K562 (cell line): ENCODE results near the gene LPIN1. TPM values are rescaled to one million over a fixed set of nuclear protein-coding genes. Genes with fewer than 3 reads are reported as not detected.

Experiments used
- ATAC-seq: fragments of 200-7000 bp; cut with Tn5 transposase; 3 replicates; pipeline ENCODE4 v1.9.1; 2020; ENCODE audit warnings: moderate library complexity
- BruUV-seq: library from RNA; stranded (reverse); fragments of 400-500 nt; replicated peaks from 2 replicates; lab custom pipeline; 2021; lab: Mats Ljungman, UMichigan
- CTCF ChIA-PET: fragments of 300-600 bp; formaldehyde crosslinking; extraction: SDS; loops from one replicate; lab custom pipeline; 2021; ENCODE audit warnings: low intra/inter-chr PET ratio; lab: Yijun Ruan, JAX
- POLR2A ChIA-PET: fragments of 300-600, 350-650 bp; sonication (Branson Sonifier 250); formaldehyde crosslinking; extraction: SDS; loops from one replicate; lab custom pipeline; 2021; ENCODE audit warnings: antibody characterized with exemption, inconsistent platforms; lab: Yijun Ruan, JAX
- DNase-seq, 4 experiments: peaks; one replicate each; pipeline versions ENCODE4 v3.0.0 to v3.0.0-alpha.2; 2011 to 2018; ENCODE audit warnings: low spot score in 3 of 4, mixed read lengths in 3 of 4; ENCODE audit errors: extremely low read depth in 1 of 4
- FAIRE-seq: peaks from 2 replicates; lab custom pipeline; 2011; peaks lifted over from hg19 to GRCh38; lab: Jason Lieb, UNC
- H2AFZ ChIP-seq: 2 replicates; pipeline ENCODE4 v1.6.0; 2011; ENCODE audit warnings: low read depth, low read length, control low read depth, inconsistent platforms
- H3K27ac ChIP-seq: fragments of 200-600 bp; 3 replicates; pipeline ENCODE4 v1.8.0; 2011; ENCODE audit warnings: low read depth, mild to moderate bottlenecking, control low read depth, inconsistent platforms, low read length, moderate library complexity, mixed read lengths; ENCODE audit errors: extremely low read depth
- H3K27me3 ChIP-seq, 2 experiments: fragments of 300-600 bp in 1 of 2; 2 replicates in 1 of 2; 3 replicates in 1 of 2; pipeline versions ENCODE4 v1.6.0 to v1.8.0; 2011; ENCODE audit warnings: inconsistent platforms in 2 of 2, low read length in 2 of 2, mild to moderate bottlenecking in 1 of 2, mixed read lengths in 1 of 2, moderate library complexity in 1 of 2; ENCODE audit not compliant: control insufficient read depth in 2 of 2, insufficient read depth in 2 of 2
- H3K36me3 ChIP-seq: fragments of 300-600 bp; 3 replicates; pipeline ENCODE4 v1.8.0; 2011; ENCODE audit warnings: mild to moderate bottlenecking, low read length, inconsistent platforms; ENCODE audit not compliant: control insufficient read depth, insufficient read depth
- H3K4me1 ChIP-seq, 2 experiments: fragments of 200-600 bp in 1 of 2; replicated peaks in 1 of 2; 2 replicates in 1 of 2; 3 replicates in 1 of 2; pipeline versions ENCODE4 v1.5.1 to v1.8.0; 2011; ENCODE audit warnings: inconsistent platforms in 2 of 2, low read length in 2 of 2, mild to moderate bottlenecking in 1 of 2, mixed read lengths in 1 of 2, moderate library complexity in 1 of 2; ENCODE audit not compliant: control insufficient read depth in 2 of 2, insufficient read depth in 2 of 2
- H3K4me2 ChIP-seq: 2 replicates; pipeline ENCODE4 v1.6.1; 2011; ENCODE audit warnings: low read length, control low read depth, inconsistent platforms, mixed read lengths; ENCODE audit not compliant: insufficient read depth
- H3K4me3 ChIP-seq: fragments of 200-600 bp; sonication (generic), shearing (Covaris generic); 2 replicates; pipeline ENCODE4 v1.5.1; 2016; ENCODE audit warnings: control low read depth, inconsistent platforms
- H3K79me2 ChIP-seq: fragments of 200-600 bp; 3 replicates; pipeline ENCODE4 v1.8.0; 2011; ENCODE audit warnings: low read length, inconsistent platforms; ENCODE audit not compliant: control insufficient read depth, insufficient read depth
- H3K9ac ChIP-seq, 2 experiments: 2 replicates each; pipeline versions ENCODE4 v1.6.0 to v1.6.1; 2011; ENCODE audit warnings: low read depth in 2 of 2, low read length in 2 of 2, control low read depth in 1 of 2, inconsistent platforms in 1 of 2, mild to moderate bottlenecking in 1 of 2, mixed read lengths in 1 of 2; ENCODE audit not compliant: insufficient read depth in 1 of 2
- H3K9me1 ChIP-seq: one replicate; pipeline ENCODE4 v1.6.0; 2011; ENCODE audit warnings: inconsistent platforms, mild to moderate bottlenecking, low read length, moderate library complexity; ENCODE audit not compliant: control insufficient read depth, insufficient read depth
- H3K9me3 ChIP-seq: replicated peaks from 2 replicates; pipeline ENCODE4 v1.5.1; 2011; ENCODE audit warnings: low read depth, low read length, inconsistent platforms; ENCODE audit not compliant: control insufficient read depth, insufficient read depth
- H4K20me1 ChIP-seq: replicated peaks from 2 replicates; pipeline ENCODE4 v1.6.1; 2011; ENCODE audit warnings: low read length, inconsistent platforms, mixed read lengths; ENCODE audit not compliant: control insufficient read depth, insufficient read depth
- C11orf30 ChIP-seq: fragments of 450-650 bp; IDR thresholded peaks from 2 replicates; pipeline ENCODE4 v1.6.1; 2016; ENCODE audit warnings: low read depth, mild to moderate bottlenecking
- CC2D1A ChIP-seq: fragments of 450-650 bp; IDR thresholded peaks from 2 replicates; pipeline ENCODE4 v1.6.1; 2017; ENCODE audit warnings: mild to moderate bottlenecking
- EGR1 ChIP-seq: fragments of 450-650 bp; conservative IDR thresholded peaks from 2 replicates; pipeline ENCODE4 v1.6.1; 2017; ENCODE audit warnings: mild to moderate bottlenecking
- FOXK2 ChIP-seq, 2 experiments: fragments of 450-650 bp; IDR thresholded peaks in 1 of 2; conservative IDR thresholded peaks in 1 of 2; 2 replicates each; pipeline ENCODE4 v1.6.1; 2016; ENCODE audit warnings: low read depth in 2 of 2, mild to moderate bottlenecking in 1 of 2
- MAFG ChIP-seq: fragments of 450-650 bp; conservative IDR thresholded peaks from 2 replicates; pipeline ENCODE4 v1.6.1; 2016; ENCODE audit warnings: missing genetic modification characterization, missing compliant biosample characterization
- MEF2A ChIP-seq: IDR thresholded peaks from 2 replicates; pipeline ENCODE4 v1.6.1; 2011; ENCODE audit warnings: low read depth, mild to moderate bottlenecking, low read length, moderate library complexity; ENCODE audit not compliant: control insufficient read depth
- NR3C1 ChIP-seq: sonication (generic); formaldehyde crosslinking; IDR thresholded peaks from 2 replicates; pipeline ENCODE4 v1.8.1; 2022; ENCODE audit warnings: missing genetic modification reagents
- POLR2B ChIP-seq: fragments of 450-650 bp; IDR thresholded peaks from 2 replicates; pipeline ENCODE4 v1.6.1; 2018; ENCODE audit warnings: low read depth; ENCODE audit not compliant: partially characterized antibody
- POLR3A ChIP-seq: IDR thresholded peaks from 2 replicates; pipeline ENCODE4 v1.6.1; 2011; ENCODE audit warnings: borderline replicate concordance, mild to moderate bottlenecking, moderate library complexity; ENCODE audit not compliant: insufficient read length, insufficient read depth; ENCODE audit errors: extremely low read depth
- RBM25 ChIP-seq: fragments of 200-400 bp; formaldehyde crosslinking; IDR thresholded peaks from 2 replicates; pipeline ENCODE4 v1.6.1; 2018; ENCODE audit warnings: low read length, low read depth, moderate library complexity; ENCODE audit not compliant: severe bottlenecking
- SRSF9 ChIP-seq: fragments of 200-400 bp; formaldehyde crosslinking; IDR thresholded peaks from 2 replicates; pipeline ENCODE4 v1.6.1; 2017; ENCODE audit warnings: low read depth, low read length, borderline replicate concordance
- TFAM ChIP-seq: fragments of 250-450 bp; sonication (Bioruptor Pico); conservative IDR thresholded peaks from 2 replicates; pipeline ENCODE4 v1.5.0; 2021; ENCODE audit warnings: mild to moderate bottlenecking, moderate library complexity
- ZC3H4 ChIP-seq: sonication (generic); formaldehyde crosslinking; IDR thresholded peaks from 2 replicates; pipeline ENCODE4 v1.9.0; 2021; ENCODE audit warnings: missing genetic modification reagents, borderline replicate concordance
- ZNF592 ChIP-seq: fragments of 450-650 bp; IDR thresholded peaks from 2 replicates; pipeline ENCODE4 v1.6.1; 2017; ENCODE audit warnings: antibody characterized with exemption, mild to moderate bottlenecking
- ZNF778 ChIP-seq: fragments of 450-650 bp; formaldehyde crosslinking; IDR thresholded peaks from 2 replicates; pipeline ENCODE4 v1.4.0; 2020; ENCODE audit warnings: mild to moderate bottlenecking, moderate library complexity
- WGBS: fragments of 100-300 bp; shearing (Covaris generic); methylation state at CpG from one replicate; pipeline ENCODE4 v1.1.6; 2016; ENCODE audit warnings: low coverage, mixed read lengths; ENCODE audit not compliant: insufficient coverage; ENCODE audit errors: missing lambda C conversion rate; 5-methylcytosine and 5-hydroxymethylcytosine counted together
- in situ Hi-C: fragments of 300-500 bp; cut with MboI; formaldehyde crosslinking; loops from 4 replicates; pipeline ENCODE4 v1.15.0; 2018; ENCODE audit warnings: inconsistent platforms, mixed read lengths
- intact Hi-C: fragments of 100-400 bp; cut with micrococcal nuclease; formaldehyde crosslinking; loops from 2 replicates; pipeline ENCODE4 v1.14.2; 2022
- polyA plus RNA-seq, 8 experiments: library from polyadenylated mRNA; depleted of rRNA in 4 of 8; stranded (reverse) in 5 of 8; unstranded in 3 of 8; fragments of >200 nt; fragmentation: Nextera tagmentation in 2 of 8; fragmentation: Illumina TruSeq in 1 of 8; extraction: Ambion mirVana in 2 of 8; extraction: Trizol in 1 of 8; gene quantifications; 2 replicates each; pipeline versions ENCODE4 v1.2.1 to v1.2.3, GENCODE V29; 2011 to 2014; ENCODE audit warnings: inconsistent platforms in 1 of 8, missing spikeins in 1 of 8
- total RNA-seq, 7 experiments: library from RNA; depleted of rRNA in 6 of 7; stranded (reverse); fragments of >200 nt in 6 of 7; fragmentation: Illumina TruSeq in 2 of 7; extraction: Trizol in 2 of 7; gene quantifications; 2 replicates each; pipeline versions ENCODE4 v1.2.1 to v1.2.3, GENCODE V29; 2011 to 2021; ENCODE audit warnings: low replicate concordance in 1 of 7
- TF ChIP-seq, protein P1 (sequence below): sonication (generic); formaldehyde crosslinking; IDR thresholded peaks from 2 replicates; pipeline ENCODE4 v1.8.1; 2023; ENCODE audit warnings: mild to moderate bottlenecking, missing genetic modification reagents

LPIN1 gene
- total and polyA plus RNA-seq, 9 of the 15 experiments (the other 6 are each of a cell fraction or from before 2014, with no cell fraction given), result 9.2 to 84.0 (median 27.8) TPM

- H3K4me3 ChIP-seq, result no peak overlapping the region
- peak overlapping the region; percentile 78 for H2AFZ ChIP-seq
- no peaks in the 10 kb centered on the region for H4K20me1 ChIP-seq
- no peaks in the 10 kb centered on the region for H3K9me1 ChIP-seq
- in situ Hi-C loops, result no loop called here
- H3K27ac ChIP-seq, result no peak overlapping the region
- ChIA-PET CTCF (no interaction called here), POLR2A (interaction anchor here (0.9 kb wide), 1 partner anchor 29 kb away, joined by 3 read pairs; no protein-coding TSS in a partner anchor)
- ATAC-seq (no peak), FAIRE-seq (no peak), DNase-seq (peak in 1 of 4 experiments; percentile 41)
- intact Hi-C loops, result no loop called here
- H3K9me3 ChIP-seq, result no peaks in the 10 kb centered on the region
- H3K4me1 ChIP-seq, result peaks cover 0 to 44% of the 10 kb centered on the region in 2 experiments
- no peaks in the 10 kb centered on the region for H3K27me3 ChIP-seq
- H3K4me2 ChIP-seq, result peak overlapping the region; percentile 23
- H3K9ac ChIP-seq, result no peak overlapping the region
- no peaks in the 10 kb centered on the region for H3K79me2 ChIP-seq
- 29% methylated on average over 5 of the region's 5 CpGs for WGBS
- BruUV-seq, result no TSS peak
- H3K36me3 ChIP-seq, result no peaks in the 10 kb centered on the region
- no peak for TF ChIP-seq MEF2A
- TF ChIP-seq CC2D1A, result no peak
- 0 out of 2 replicates have a peak, but pooled peaks have one; percentile 48 for TF ChIP-seq C11orf30
- no peak for TF ChIP-seq EGR1
- no peak for TF ChIP-seq TFAM
- no peak for TF ChIP-seq ZNF778
- TF ChIP-seq RBM25, result peak; percentile 77
- TF ChIP-seq POLR3A, result no peak
- no peak; the same call in 1 of the 2 replicates for TF ChIP-seq MAFG
- no peak for TF ChIP-seq SRSF9
- TF ChIP-seq NR3C1, result no peak
- no peak for TF ChIP-seq POLR2B
- TF ChIP-seq ZNF592, result no peak
- no peak for TF ChIP-seq ZC3H4
- TF ChIP-seq, protein P1, sequence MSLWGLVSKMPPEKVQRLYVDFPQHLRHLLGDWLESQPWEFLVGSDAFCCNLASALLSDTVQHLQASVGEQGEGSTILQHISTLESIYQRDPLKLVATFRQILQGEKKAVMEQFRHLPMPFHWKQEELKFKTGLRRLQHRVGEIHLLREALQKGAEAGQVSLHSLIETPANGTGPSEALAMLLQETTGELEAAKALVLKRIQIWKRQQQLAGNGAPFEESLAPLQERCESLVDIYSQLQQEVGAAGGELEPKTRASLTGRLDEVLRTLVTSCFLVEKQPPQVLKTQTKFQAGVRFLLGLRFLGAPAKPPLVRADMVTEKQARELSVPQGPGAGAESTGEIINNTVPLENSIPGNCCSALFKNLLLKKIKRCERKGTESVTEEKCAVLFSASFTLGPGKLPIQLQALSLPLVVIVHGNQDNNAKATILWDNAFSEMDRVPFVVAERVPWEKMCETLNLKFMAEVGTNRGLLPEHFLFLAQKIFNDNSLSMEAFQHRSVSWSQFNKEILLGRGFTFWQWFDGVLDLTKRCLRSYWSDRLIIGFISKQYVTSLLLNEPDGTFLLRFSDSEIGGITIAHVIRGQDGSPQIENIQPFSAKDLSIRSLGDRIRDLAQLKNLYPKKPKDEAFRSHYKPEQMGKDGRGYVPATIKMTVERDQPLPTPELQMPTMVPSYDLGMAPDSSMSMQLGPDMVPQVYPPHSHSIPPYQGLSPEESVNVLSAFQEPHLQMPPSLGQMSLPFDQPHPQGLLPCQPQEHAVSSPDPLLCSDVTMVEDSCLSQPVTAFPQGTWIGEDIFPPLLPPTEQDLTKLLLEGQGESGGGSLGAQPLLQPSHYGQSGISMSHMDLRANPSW (CRISPR knock-in tag), result no peak
- 0 out of 4 replicates have a peak, but pooled peaks of 1 of the 2 experiments have one; percentile 16 for TF ChIP-seq FOXK2 (conservative IDR thresholded peaks at IDR 0.05 in 1 of 2, IDR thresholded peaks at IDR 0.05 in 1 of 2; ENCODE audit: low read depth in 2 of 2)
Observed at GRCh38 chr2:11872247-11872947, 126.0 kb downstream of the LPIN1 start.
